Mononuclear cell (primary cell): ENCODE data around the gene SFTPD. TPM values are rescaled to one million over a fixed set of nuclear protein-coding genes. Genes with fewer than 3 reads are reported as not detected.

Source experiments
- total RNA-seq: library from RNA; depleted of rRNA; stranded (reverse); fragments of >200 nt; gene quantifications from one replicate; pipeline ENCODE4 v1.2.3, GENCODE V29; 2012

Gene SFTPD
- total RNA-seq, 1 donor = not detected

Other genes starting within 250 kb of the SFTPD start
- 0.63 TPM for gene NUTM2B, start 245.9 kb downstream of the SFTPD start, total RNA-seq
- 0.42 TPM for gene NUTM2E, start 122.4 kb downstream of the SFTPD start, total RNA-seq
- gene TMEM254, start 129.6 kb upstream of the SFTPD start, total RNA-seq = 3.0 TPM
- not detected for gene PLAC9, start 183.6 kb upstream of the SFTPD start, total RNA-seq